ENCODE data around the gene YWHAE.
"Not testable (repeated sequence)": the region's sequence is repeated elsewhere in the genome, so short reads cannot be mapped to it uniquely, and the experiment has no call there.

The YWHAE gene

GRCh38 chr17:1379930-1380313 is 20.1 kb downstream of the YWHAE start:
- TF ChIP-seq CTCF (IDR thresholded peaks at IDR 0.05; ENCODE audit: control insufficient read depth, insufficient read depth, low read depth, low read length, missing control alignments): no peak
- no peak for DNase-seq (ENCODE audit: low read depth)
- no peak overlapping the region for H3K4me3 ChIP-seq (ENCODE audit: control insufficient read depth, low read depth, low read length)

GRCh38 chr17:1379208-1379929 is 20.7 kb downstream of the YWHAE start:
- no peak for DNase-seq (ENCODE audit: low read depth)
- no peak overlapping the region for H3K4me3 ChIP-seq (ENCODE audit: control insufficient read depth, low read depth, low read length)
- no peak for TF ChIP-seq CTCF (IDR thresholded peaks at IDR 0.05; ENCODE audit: control insufficient read depth, insufficient read depth, low read depth, low read length, missing control alignments)

- not testable (repeated sequence) for DNase-seq (ENCODE audit: low read depth); H3K4me3 ChIP-seq (ENCODE audit: control insufficient read depth, low read depth, low read length)
Observed at GRCh38 chr17:1378476-1378860, 21.6 kb downstream of the YWHAE start.

- no peak for TF ChIP-seq CTCF (IDR thresholded peaks at IDR 0.05; ENCODE audit: control insufficient read depth, insufficient read depth, low read depth, low read length, missing control alignments)
- DNase-seq (ENCODE audit: low read depth): no peak
- H3K4me3 ChIP-seq (ENCODE audit: control insufficient read depth, low read depth, low read length): no peak overlapping the region
Observed at GRCh38 chr17:1377334-1377733, 22.7 kb downstream of the YWHAE start.

GRCh38 chr17:1376061-1376460 is 24.0 kb downstream of the YWHAE start:
- no peak for TF ChIP-seq CTCF (IDR thresholded peaks at IDR 0.05; ENCODE audit: control insufficient read depth, insufficient read depth, low read depth, low read length, missing control alignments)
- H3K4me3 ChIP-seq (ENCODE audit: control insufficient read depth, low read depth, low read length): no peak overlapping the region
- DNase-seq (ENCODE audit: low read depth): no peak

- no peak overlapping the region for H3K4me3 ChIP-seq (ENCODE audit: control insufficient read depth, low read depth, low read length)
- DNase-seq (ENCODE audit: low read depth): no peak
- no peak for TF ChIP-seq CTCF (IDR thresholded peaks at IDR 0.05; ENCODE audit: control insufficient read depth, insufficient read depth, low read depth, low read length, missing control alignments)
Observed at GRCh38 chr17:1375615-1376014, 24.4 kb downstream of the YWHAE start.

GRCh38 chr17:1374431-1375177 is 25.4 kb downstream of the YWHAE start:
- no peak for DNase-seq (ENCODE audit: low read depth)
- no peak overlapping the region for H3K4me3 ChIP-seq (ENCODE audit: control insufficient read depth, low read depth, low read length)
- TF ChIP-seq CTCF (IDR thresholded peaks at IDR 0.05; ENCODE audit: control insufficient read depth, insufficient read depth, low read depth, low read length, missing control alignments): no peak

Measured in AG09309 (cell line).